Measurements from ENCODE around the gene FAM168A.
"Not testable (repeated sequence)": the region's sequence is repeated elsewhere in the genome, so short reads cannot be mapped to it uniquely, and the experiment has no call there.

The FAM168A gene

GRCh38 chr11:73578592-73579185 is 19.2 kb downstream of the FAM168A start:
- Histone ChIP-seq H3K4me1 (ENCODE audit: control insufficient read depth, insufficient read depth, low read length, poor library complexity, severe bottlenecking) (no peaks in the 10 kb centered on the region), H3K4me3 (ENCODE audit: insufficient read depth, low read depth, low read length, poor library complexity, severe bottlenecking) (no peak overlapping the region), H3K27ac (ENCODE audit: insufficient read depth, low read length, poor library complexity, severe bottlenecking) (no peak overlapping the region), H3K9me3 (ENCODE audit: control insufficient read depth, low read length) (no peaks in the 10 kb centered on the region), H3K27me3 (replicated peaks; ENCODE audit: control insufficient read depth, insufficient read depth, low read length, poor library complexity, severe bottlenecking) (no peaks in the 10 kb centered on the region), H3K36me3 (ENCODE audit: control insufficient read depth, insufficient read depth, low read length) (no peaks in the 10 kb centered on the region)
- DNase-seq = no peak

GRCh38 chr11:73577496-73577917 is 20.4 kb downstream of the FAM168A start:
- Histone ChIP-seq H3K36me3 (ENCODE audit: control insufficient read depth, insufficient read depth, low read length) (no peaks in the 10 kb centered on the region), H3K4me3 (ENCODE audit: insufficient read depth, low read depth, low read length, poor library complexity, severe bottlenecking) (no peak overlapping the region), H3K9me3 (ENCODE audit: control insufficient read depth, low read length) (no peaks in the 10 kb centered on the region), H3K27me3 (replicated peaks; ENCODE audit: control insufficient read depth, insufficient read depth, low read length, poor library complexity, severe bottlenecking) (no peaks in the 10 kb centered on the region), H3K4me1 (ENCODE audit: control insufficient read depth, insufficient read depth, low read length, poor library complexity, severe bottlenecking) (no peaks in the 10 kb centered on the region), H3K27ac (ENCODE audit: insufficient read depth, low read length, poor library complexity, severe bottlenecking) (no peak overlapping the region)
- no peak for DNase-seq

- H3K36me3 ChIP-seq (ENCODE audit: control insufficient read depth, insufficient read depth, low read length) = no peaks in the 10 kb centered on the region
- DNase-seq = no peak
- no peak overlapping the region for H3K27ac ChIP-seq (ENCODE audit: insufficient read depth, low read length, poor library complexity, severe bottlenecking)
- no peaks in the 10 kb centered on the region for H3K9me3 ChIP-seq (ENCODE audit: control insufficient read depth, low read length)
- H3K4me3 ChIP-seq (ENCODE audit: insufficient read depth, low read depth, low read length, poor library complexity, severe bottlenecking) = no peak overlapping the region
- no peaks in the 10 kb centered on the region for H3K4me1 ChIP-seq (ENCODE audit: control insufficient read depth, insufficient read depth, low read length, poor library complexity, severe bottlenecking)
- H3K27me3 ChIP-seq (replicated peaks; ENCODE audit: control insufficient read depth, insufficient read depth, low read length, poor library complexity, severe bottlenecking) = no peaks in the 10 kb centered on the region
Observed at GRCh38 chr11:73576185-73576614, 21.7 kb downstream of the FAM168A start.

GRCh38 chr11:73571982-73572381 is 25.9 kb downstream of the FAM168A start:
- H3K27ac ChIP-seq (ENCODE audit: insufficient read depth, low read length, poor library complexity, severe bottlenecking); H3K9me3 ChIP-seq (ENCODE audit: control insufficient read depth, low read length); H3K36me3 ChIP-seq (ENCODE audit: control insufficient read depth, insufficient read depth, low read length); H3K27me3 ChIP-seq (replicated peaks; ENCODE audit: control insufficient read depth, insufficient read depth, low read length, poor library complexity, severe bottlenecking); H3K4me1 ChIP-seq (ENCODE audit: control insufficient read depth, insufficient read depth, low read length, poor library complexity, severe bottlenecking); H3K4me3 ChIP-seq (ENCODE audit: insufficient read depth, low read depth, low read length, poor library complexity, severe bottlenecking); DNase-seq: not testable (repeated sequence)

- H3K27ac ChIP-seq (ENCODE audit: insufficient read depth, low read length, poor library complexity, severe bottlenecking) = no peak overlapping the region
- H3K27me3 ChIP-seq (replicated peaks; ENCODE audit: control insufficient read depth, insufficient read depth, low read length, poor library complexity, severe bottlenecking) = no peaks in the 10 kb centered on the region
- no peak overlapping the region for H3K4me3 ChIP-seq (ENCODE audit: insufficient read depth, low read depth, low read length, poor library complexity, severe bottlenecking)
Observed at GRCh38 chr11:73570415-73571114, 27.3 kb downstream of the FAM168A start.

GRCh38 chr11:73566977-73567755 is 30.7 kb downstream of the FAM168A start:
- no peak for DNase-seq
- Histone ChIP-seq H3K4me3 (ENCODE audit: insufficient read depth, low read depth, low read length, poor library complexity, severe bottlenecking) (no peak overlapping the region), H3K36me3 (ENCODE audit: control insufficient read depth, insufficient read depth, low read length) (no peaks in the 10 kb centered on the region), H3K4me1 (ENCODE audit: control insufficient read depth, insufficient read depth, low read length, poor library complexity, severe bottlenecking) (no peaks in the 10 kb centered on the region), H3K27me3 (replicated peaks; ENCODE audit: control insufficient read depth, insufficient read depth, low read length, poor library complexity, severe bottlenecking) (no peaks in the 10 kb centered on the region), H3K9me3 (ENCODE audit: control insufficient read depth, low read length) (no peaks in the 10 kb centered on the region), H3K27ac (ENCODE audit: insufficient read depth, low read length, poor library complexity, severe bottlenecking) (no peak overlapping the region)

More at GRCh38 chr11:73570415-73571114, 27.3 kb downstream of the FAM168A start:
- DNase-seq = no peak
- Histone ChIP-seq H3K36me3 (ENCODE audit: control insufficient read depth, insufficient read depth, low read length) (no peaks in the 10 kb centered on the region), H3K9me3 (ENCODE audit: control insufficient read depth, low read length) (no peaks in the 10 kb centered on the region), H3K4me1 (ENCODE audit: control insufficient read depth, insufficient read depth, low read length, poor library complexity, severe bottlenecking) (no peaks in the 10 kb centered on the region)

- H3K9me3 ChIP-seq (ENCODE audit: control insufficient read depth, low read length) = no peaks in the 10 kb centered on the region
- no peak for DNase-seq
Observed at GRCh38 chr11:73566422-73566821, 31.5 kb downstream of the FAM168A start.

GRCh38 chr11:73565804-73566203 is 32.1 kb downstream of the FAM168A start:
- no peaks in the 10 kb centered on the region for H3K4me1 ChIP-seq (ENCODE audit: control insufficient read depth, insufficient read depth, low read length, poor library complexity, severe bottlenecking)
- H3K9me3 ChIP-seq (ENCODE audit: control insufficient read depth, low read length) = no peaks in the 10 kb centered on the region
- no peak for DNase-seq
- no peak overlapping the region for H3K27ac ChIP-seq (ENCODE audit: insufficient read depth, low read length, poor library complexity, severe bottlenecking)
- no peaks in the 10 kb centered on the region for H3K27me3 ChIP-seq (replicated peaks; ENCODE audit: control insufficient read depth, insufficient read depth, low read length, poor library complexity, severe bottlenecking)
- H3K36me3 ChIP-seq (ENCODE audit: control insufficient read depth, insufficient read depth, low read length) = no peaks in the 10 kb centered on the region
- H3K4me3 ChIP-seq (ENCODE audit: insufficient read depth, low read depth, low read length, poor library complexity, severe bottlenecking) = no peak overlapping the region

More at GRCh38 chr11:73566422-73566821, 31.5 kb downstream of the FAM168A start:
- no peak overlapping the region for H3K4me3 ChIP-seq (ENCODE audit: insufficient read depth, low read depth, low read length, poor library complexity, severe bottlenecking)
- H3K4me1 ChIP-seq (ENCODE audit: control insufficient read depth, insufficient read depth, low read length, poor library complexity, severe bottlenecking) = no peaks in the 10 kb centered on the region
- no peak overlapping the region for H3K27ac ChIP-seq (ENCODE audit: insufficient read depth, low read length, poor library complexity, severe bottlenecking)
- no peaks in the 10 kb centered on the region for H3K27me3 ChIP-seq (replicated peaks; ENCODE audit: control insufficient read depth, insufficient read depth, low read length, poor library complexity, severe bottlenecking)
- no peaks in the 10 kb centered on the region for H3K36me3 ChIP-seq (ENCODE audit: control insufficient read depth, insufficient read depth, low read length)

- no peak overlapping the region for H3K27ac ChIP-seq (ENCODE audit: insufficient read depth, low read length, poor library complexity, severe bottlenecking)
- H3K36me3 ChIP-seq (ENCODE audit: control insufficient read depth, insufficient read depth, low read length) = no peaks in the 10 kb centered on the region
- no peak for DNase-seq
- H3K4me1 ChIP-seq (ENCODE audit: control insufficient read depth, insufficient read depth, low read length, poor library complexity, severe bottlenecking) = no peaks in the 10 kb centered on the region
- no peaks in the 10 kb centered on the region for H3K9me3 ChIP-seq (ENCODE audit: control insufficient read depth, low read length)
- H3K27me3 ChIP-seq (replicated peaks; ENCODE audit: control insufficient read depth, insufficient read depth, low read length, poor library complexity, severe bottlenecking) = no peaks in the 10 kb centered on the region
- H3K4me3 ChIP-seq (ENCODE audit: insufficient read depth, low read depth, low read length, poor library complexity, severe bottlenecking) = no peak overlapping the region
Observed at GRCh38 chr11:73564903-73565302, 33.0 kb downstream of the FAM168A start.
